H1 (cell line): Measurements from ENCODE around the gene BPIFB3. TPM values are rescaled to one million over a fixed set of nuclear protein-coding genes. Genes with fewer than 3 reads are reported as not detected.

Experiments
- CHD2 ChIP-seq: IDR thresholded peaks from 2 replicates; pipeline ENCODE4 v1.6.1; 2012; ENCODE audit warnings: low read length, improper control_type of control experiment
- CTBP2 ChIP-seq: IDR thresholded peaks from 2 replicates; pipeline ENCODE4 v1.7.0; 2011; ENCODE audit warnings: borderline replicate concordance, mild to moderate bottlenecking, moderate library complexity, mixed read lengths, low read length; ENCODE audit not compliant: insufficient read depth, insufficient read length
- JUND ChIP-seq: IDR thresholded peaks from 2 replicates; pipeline ENCODE4 v1.6.1; 2011; ENCODE audit warnings: mild to moderate bottlenecking, improper control_type of control experiment, low read length
- NRF1 ChIP-seq: IDR thresholded peaks from 2 replicates; pipeline ENCODE4 v1.6.1; 2011; ENCODE audit warnings: mild to moderate bottlenecking, low read depth, low read length, improper control_type of control experiment
- TAF7 ChIP-seq: optimal IDR thresholded peaks from 2 replicates; pipeline ENCODE3; 2011; ENCODE audit warnings: low read depth, mild to moderate bottlenecking, inconsistent platforms, low read length, moderate library complexity, borderline replicate concordance
- YY1 ChIP-seq: IDR thresholded peaks from 2 replicates; pipeline ENCODE4 v1.6.1; 2011; ENCODE audit warnings: low read depth, mild to moderate bottlenecking, low read length
- polyA plus RNA-seq, 7 experiments: library from polyadenylated mRNA; depleted of rRNA in 3 of 7; stranded (reverse) in 5 of 7; unstranded in 2 of 7; fragments of >200 nt in 5 of 7; fragments of 200-250 nt in 2 of 7; gene quantifications; 1 replicate in 5 of 7; 2 replicates in 1 of 7; 4 replicates in 1 of 7; pipeline versions ENCODE4 v1.2.1 to v1.2.3, GENCODE V29; 2011 to 2013; ENCODE audit warnings: missing spikeins in 2 of 7, mixed read lengths in 2 of 7
- total RNA-seq: library from RNA; stranded (reverse); fragmentation: NEBNext Ultra II Directional; extraction: Animal tissue kit (Norgen Biotek cat#: 25700); gene quantifications from 2 replicates; pipeline ENCODE4 v1.2.1, GENCODE V29; 2021
- TF ChIP-seq, protein P1 (sequence below): IDR thresholded peaks from 2 replicates; pipeline ENCODE4 v1.6.1; 2011; ENCODE audit warnings: low read depth, mild to moderate bottlenecking, low read length; ENCODE audit not compliant: insufficient read depth

Gene BPIFB3
- total and polyA plus RNA-seq, 2 of the 8 experiments (the other 6 are each of a cell fraction or from before 2014, with no cell fraction given) = not detected

GRCh38 chr20:33027769-33028751 is 25.6 kb upstream of the BPIFB3 start (continued):
- TF ChIP-seq, protein P1, sequence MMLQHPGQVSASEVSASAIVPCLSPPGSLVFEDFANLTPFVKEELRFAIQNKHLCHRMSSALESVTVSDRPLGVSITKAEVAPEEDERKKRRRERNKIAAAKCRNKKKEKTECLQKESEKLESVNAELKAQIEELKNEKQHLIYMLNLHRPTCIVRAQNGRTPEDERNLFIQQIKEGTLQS = no peak
- TF ChIP-seq TAF7 (no peak), YY1 (no peak), NRF1 (no peak), JUND (no peak), CHD2 (no peak), CTBP2 (no peak)
